ENCODE measurements around the gene MYO7A. TPM values are rescaled to one million over a fixed set of nuclear protein-coding genes. Genes with fewer than 3 reads are reported as not detected.

Gene MYO7A
- total RNA-seq, 1 experiment from 2014 or later, result 2.5 TPM

DNA sequence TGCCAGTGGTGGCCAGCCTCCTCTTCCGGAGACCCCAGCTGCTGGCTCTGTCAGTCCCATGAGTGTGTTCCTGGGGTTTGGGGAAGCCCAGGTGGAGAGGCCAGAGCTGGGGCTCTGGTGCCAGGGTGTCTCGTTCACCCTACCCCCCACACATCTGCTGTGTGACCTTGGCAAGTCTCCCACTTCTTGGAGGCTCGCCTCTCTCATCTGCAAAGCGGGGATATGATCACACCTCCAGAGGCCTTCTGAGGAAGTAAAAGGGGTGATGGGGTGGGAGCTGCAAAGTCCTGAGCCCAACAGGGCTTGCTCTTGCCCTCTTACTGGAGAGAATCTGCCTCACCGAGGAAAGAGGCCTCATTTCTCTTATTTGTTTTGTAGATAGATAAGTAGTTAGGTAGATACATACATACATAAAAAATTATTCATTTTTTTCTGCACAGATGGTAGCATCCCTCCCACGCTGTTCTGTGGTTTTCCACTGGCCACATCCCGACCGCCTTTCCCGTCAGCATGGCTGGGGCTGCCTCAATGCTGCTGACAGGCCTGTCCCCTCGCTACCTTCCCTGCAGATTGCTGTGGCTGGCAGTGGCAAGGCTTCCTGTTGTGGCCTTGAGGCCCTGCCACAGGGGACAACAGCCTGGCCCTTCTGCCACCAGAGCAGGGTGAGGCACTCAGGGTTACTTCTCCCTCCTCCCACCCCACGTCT lies 23.9 kb downstream of the MYO7A start (continued):
- TF ChIP-seq ZBTB21 (CRISPR knock-in tag; IDR thresholded peaks at IDR 0.05; ENCODE audit: borderline replicate concordance) (no peak), SP1 (CRISPR knock-in tag; conservative IDR thresholded peaks at IDR 0.05) (no peak), TCF7 (CRISPR knock-in tag; IDR thresholded peaks at IDR 0.05; ENCODE audit: low read depth) (no peak), CBFB (CRISPR knock-in tag; IDR thresholded peaks at IDR 0.05; ENCODE audit: low read depth) (no peak), OVOL2 (CRISPR knock-in tag; IDR thresholded peaks at IDR 0.05; ENCODE audit: borderline replicate concordance) (no peak)
- TF ChIP-seq, protein P1, sequence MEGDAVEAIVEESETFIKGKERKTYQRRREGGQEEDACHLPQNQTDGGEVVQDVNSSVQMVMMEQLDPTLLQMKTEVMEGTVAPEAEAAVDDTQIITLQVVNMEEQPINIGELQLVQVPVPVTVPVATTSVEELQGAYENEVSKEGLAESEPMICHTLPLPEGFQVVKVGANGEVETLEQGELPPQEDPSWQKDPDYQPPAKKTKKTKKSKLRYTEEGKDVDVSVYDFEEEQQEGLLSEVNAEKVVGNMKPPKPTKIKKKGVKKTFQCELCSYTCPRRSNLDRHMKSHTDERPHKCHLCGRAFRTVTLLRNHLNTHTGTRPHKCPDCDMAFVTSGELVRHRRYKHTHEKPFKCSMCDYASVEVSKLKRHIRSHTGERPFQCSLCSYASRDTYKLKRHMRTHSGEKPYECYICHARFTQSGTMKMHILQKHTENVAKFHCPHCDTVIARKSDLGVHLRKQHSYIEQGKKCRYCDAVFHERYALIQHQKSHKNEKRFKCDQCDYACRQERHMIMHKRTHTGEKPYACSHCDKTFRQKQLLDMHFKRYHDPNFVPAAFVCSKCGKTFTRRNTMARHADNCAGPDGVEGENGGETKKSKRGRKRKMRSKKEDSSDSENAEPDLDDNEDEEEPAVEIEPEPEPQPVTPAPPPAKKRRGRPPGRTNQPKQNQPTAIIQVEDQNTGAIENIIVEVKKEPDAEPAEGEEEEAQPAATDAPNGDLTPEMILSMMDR (IDR thresholded peaks at IDR 0.05), result no peak
- TF ChIP-seq, protein P2, sequence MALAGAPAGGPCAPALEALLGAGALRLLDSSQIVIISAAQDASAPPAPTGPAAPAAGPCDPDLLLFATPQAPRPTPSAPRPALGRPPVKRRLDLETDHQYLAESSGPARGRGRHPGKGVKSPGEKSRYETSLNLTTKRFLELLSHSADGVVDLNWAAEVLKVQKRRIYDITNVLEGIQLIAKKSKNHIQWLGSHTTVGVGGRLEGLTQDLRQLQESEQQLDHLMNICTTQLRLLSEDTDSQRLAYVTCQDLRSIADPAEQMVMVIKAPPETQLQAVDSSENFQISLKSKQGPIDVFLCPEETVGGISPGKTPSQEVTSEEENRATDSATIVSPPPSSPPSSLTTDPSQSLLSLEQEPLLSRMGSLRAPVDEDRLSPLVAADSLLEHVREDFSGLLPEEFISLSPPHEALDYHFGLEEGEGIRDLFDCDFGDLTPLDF (CRISPR knock-in tag; IDR thresholded peaks at IDR 0.05), result no peak
- TF ChIP-seq, protein P3, sequence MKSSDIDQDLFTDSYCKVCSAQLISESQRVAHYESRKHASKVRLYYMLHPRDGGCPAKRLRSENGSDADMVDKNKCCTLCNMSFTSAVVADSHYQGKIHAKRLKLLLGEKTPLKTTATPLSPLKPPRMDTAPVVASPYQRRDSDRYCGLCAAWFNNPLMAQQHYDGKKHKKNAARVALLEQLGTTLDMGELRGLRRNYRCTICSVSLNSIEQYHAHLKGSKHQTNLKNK (CRISPR knock-in tag; IDR thresholded peaks at IDR 0.05), result no peak
- TF ChIP-seq, protein P4, sequence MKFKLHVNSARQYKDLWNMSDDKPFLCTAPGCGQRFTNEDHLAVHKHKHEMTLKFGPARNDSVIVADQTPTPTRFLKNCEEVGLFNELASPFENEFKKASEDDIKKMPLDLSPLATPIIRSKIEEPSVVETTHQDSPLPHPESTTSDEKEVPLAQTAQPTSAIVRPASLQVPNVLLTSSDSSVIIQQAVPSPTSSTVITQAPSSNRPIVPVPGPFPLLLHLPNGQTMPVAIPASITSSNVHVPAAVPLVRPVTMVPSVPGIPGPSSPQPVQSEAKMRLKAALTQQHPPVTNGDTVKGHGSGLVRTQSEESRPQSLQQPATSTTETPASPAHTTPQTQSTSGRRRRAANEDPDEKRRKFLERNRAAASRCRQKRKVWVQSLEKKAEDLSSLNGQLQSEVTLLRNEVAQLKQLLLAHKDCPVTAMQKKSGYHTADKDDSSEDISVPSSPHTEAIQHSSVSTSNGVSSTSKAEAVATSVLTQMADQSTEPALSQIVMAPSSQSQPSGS (CRISPR knock-in tag; IDR thresholded peaks at IDR 0.05; ENCODE audit: borderline replicate concordance, low read depth), result no peak

DNA sequence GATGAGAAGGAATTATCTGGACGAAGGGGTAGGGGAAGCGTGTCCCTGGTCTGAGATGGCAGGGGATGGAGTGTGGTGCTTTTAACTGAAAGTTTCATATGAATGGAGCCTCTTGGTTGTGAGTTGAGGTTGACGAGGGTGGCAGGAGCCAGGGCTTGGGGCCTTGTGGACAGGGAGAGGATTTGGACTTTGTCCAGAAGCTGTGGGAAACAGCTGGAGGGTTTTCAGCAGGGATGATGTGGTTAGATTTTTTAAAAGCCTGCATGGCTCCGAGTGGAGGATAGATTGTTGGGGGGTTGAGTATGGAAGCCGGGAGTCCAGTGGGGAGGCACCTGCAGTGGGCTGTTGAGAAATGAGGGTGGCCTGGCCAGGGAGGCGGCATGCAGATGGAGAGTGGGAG lies 24.8 kb downstream of the MYO7A start:
- no peaks in the 10 kb centered on the region for H3K36me3 Mint-ChIP-seq
- DNase-seq (ENCODE audit: low spot score) (no peak), ATAC-seq (no peak)
- no peak overlapping the region for H3K27ac Mint-ChIP-seq
- peaks cover 17% of the 10 kb centered on the region for H3K4me1 Mint-ChIP-seq
- peaks cover 5% of the 10 kb centered on the region for H3K27me3 Mint-ChIP-seq (ENCODE audit: low read depth)
- TF ChIP-seq JUN (CRISPR knock-in tag; IDR thresholded peaks at IDR 0.05) (no peak), NR3C1 (CRISPR knock-in tag; conservative IDR thresholded peaks at IDR 0.05; ENCODE audit: low read depth) (no peak), TCF7 (CRISPR knock-in tag; IDR thresholded peaks at IDR 0.05; ENCODE audit: low read depth) (no peak), HMGA2 (CRISPR knock-in tag; IDR thresholded peaks at IDR 0.05) (no peak), IRF2 (CRISPR knock-in tag; IDR thresholded peaks at IDR 0.05; ENCODE audit: borderline replicate concordance, low read depth) (no peak), SMAD3 (CRISPR knock-in tag; IDR thresholded peaks at IDR 0.05; ENCODE audit: borderline replicate concordance) (no peak)
- TF ChIP-seq, protein P5, sequence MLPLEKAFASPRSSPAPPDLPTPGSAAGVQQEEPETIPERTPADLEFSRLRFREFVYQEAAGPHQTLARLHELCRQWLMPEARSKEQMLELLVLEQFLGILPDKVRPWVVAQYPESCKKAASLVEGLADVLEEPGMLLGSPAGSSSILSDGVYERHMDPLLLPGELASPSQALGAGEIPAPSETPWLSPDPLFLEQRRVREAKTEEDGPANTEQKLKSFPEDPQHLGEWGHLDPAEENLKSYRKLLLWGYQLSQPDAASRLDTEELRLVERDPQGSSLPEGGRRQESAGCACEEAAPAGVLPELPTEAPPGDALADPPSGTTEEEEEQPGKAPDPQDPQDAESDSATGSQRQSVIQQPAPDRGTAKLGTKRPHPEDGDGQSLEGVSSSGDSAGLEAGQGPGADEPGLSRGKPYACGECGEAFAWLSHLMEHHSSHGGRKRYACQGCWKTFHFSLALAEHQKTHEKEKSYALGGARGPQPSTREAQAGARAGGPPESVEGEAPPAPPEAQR (CRISPR knock-in tag; IDR thresholded peaks at IDR 0.05), result no peak
- TF ChIP-seq, protein P3 (CRISPR knock-in tag; IDR thresholded peaks at IDR 0.05), result no peak
- TF ChIP-seq, protein P1 (IDR thresholded peaks at IDR 0.05), result no peak
- POLR2A ChIA-PET, result no interaction called here
- H3K4me3 Mint-ChIP-seq, result no peak overlapping the region
- no peaks in the 10 kb centered on the region for H3K9me3 Mint-ChIP-seq
- CTCF ChIA-PET, result interaction anchor here (1.7 kb wide), 1 partner anchor 26 kb away, joined by 5 read pairs; no protein-coding TSS in a partner anchor
